Calu3 (cell line): ENCODE data around the gene ANKRD60. TPM values are rescaled to one million over a fixed set of nuclear protein-coding genes. Genes with fewer than 3 reads are reported as not detected.

Experiments used
- BruUV-seq: library from RNA; stranded (reverse); fragments of 400-500 nt; replicated peaks from 2 replicates; lab custom pipeline; 2021; lab: Mats Ljungman, UMichigan
- CTCF ChIA-PET: fragments of 300-600 bp; sonication (Branson Sonifier 250); formaldehyde crosslinking; loops from one replicate; lab custom pipeline; 2022; ENCODE audit warnings: antibody characterized with exemption; lab: Charles Lee
- DNase-seq: peaks from one replicate; pipeline ENCODE4 v3.0.0; 2022
- H3K27ac Mint-ChIP-seq: one replicate; pipeline ENCODE4 v1.8.0; 2022; ENCODE audit warnings: mixed read lengths; ENCODE audit not compliant: unreplicated experiment
- H3K27me3 Mint-ChIP-seq: one replicate; pipeline ENCODE4 v1.8.0; 2022; ENCODE audit warnings: mixed read lengths; ENCODE audit not compliant: unreplicated experiment
- H3K36me3 Mint-ChIP-seq: one replicate; pipeline ENCODE4 v1.8.0; 2022; ENCODE audit warnings: mild to moderate bottlenecking, moderate library complexity, mixed read lengths; ENCODE audit not compliant: insufficient read depth, unreplicated experiment
- H3K4me1 Mint-ChIP-seq: one replicate; pipeline ENCODE4 v1.8.0; 2022; ENCODE audit warnings: mild to moderate bottlenecking, low read depth, mixed read lengths; ENCODE audit not compliant: unreplicated experiment
- H3K4me3 Mint-ChIP-seq: one replicate; pipeline ENCODE4 v1.8.0; 2022; ENCODE audit warnings: mild to moderate bottlenecking, low read depth, moderate library complexity, mixed read lengths; ENCODE audit not compliant: unreplicated experiment
- H3K9me3 Mint-ChIP-seq: one replicate; pipeline ENCODE4 v1.8.0; 2022; ENCODE audit warnings: low read depth, mixed read lengths; ENCODE audit not compliant: unreplicated experiment
- CTCF ChIP-seq: fragments of 200-600 bp; IDR thresholded peaks from one replicate; pipeline ENCODE4 v1.8.0; 2022; ENCODE audit warnings: antibody characterized with exemption; ENCODE audit not compliant: unreplicated experiment
- intact Hi-C: fragments of 100-400 bp; cut with micrococcal nuclease; formaldehyde crosslinking; loops from one replicate; pipeline ENCODE4 v1.10.0; 2022; ENCODE audit not compliant: unreplicated experiment
- total RNA-seq: library from RNA; stranded (reverse); gene quantifications from 2 replicates; pipeline ENCODE4 v1.2.3, GENCODE V29; 2022

The ANKRD60 gene
- total RNA-seq, 1 experiment from 2014 or later: not detected

GRCh38 chr20:58169450-58169849, 59.0 kb downstream of the ANKRD60 start:
- Mint-ChIP-seq H3K27ac (no peak overlapping the region), H3K36me3 (no peaks in the 10 kb centered on the region), H3K9me3 (peaks cover under 1% of the 10 kb centered on the region), H3K27me3 (no peaks in the 10 kb centered on the region), H3K4me3 (no peak overlapping the region), H3K4me1 (no peaks in the 10 kb centered on the region)
- no peak for TF ChIP-seq CTCF
- CTCF ChIA-PET: interaction anchor here (1.1 kb wide), 1 partner anchor 57 kb away, joined by 5 read pairs; no protein-coding TSS in a partner anchor
- no peak for DNase-seq
- BruUV-seq: no TSS peak
- intact Hi-C loops: no loop called here

- CTCF ChIA-PET: interaction anchor here (1.1 kb wide), 1 partner anchor 57 kb away, joined by 5 read pairs; no protein-coding TSS in a partner anchor
- Mint-ChIP-seq H3K27ac (no peak overlapping the region), H3K9me3 (peaks cover 4% of the 10 kb centered on the region), H3K36me3 (no peaks in the 10 kb centered on the region), H3K4me1 (no peaks in the 10 kb centered on the region), H3K27me3 (no peaks in the 10 kb centered on the region), H3K4me3 (no peak overlapping the region)
- BruUV-seq: no TSS peak
- no peak for DNase-seq
- intact Hi-C loops: no loop called here
- TF ChIP-seq CTCF: no peak
Observed at GRCh38 chr20:58168843-58169242, 59.6 kb downstream of the ANKRD60 start.

- Mint-ChIP-seq H3K4me3 (no peak overlapping the region), H3K36me3 (no peaks in the 10 kb centered on the region), H3K27me3 (no peaks in the 10 kb centered on the region), H3K4me1 (no peaks in the 10 kb centered on the region), H3K9me3 (peaks cover 4% of the 10 kb centered on the region), H3K27ac (no peak overlapping the region)
- BruUV-seq: no TSS peak
- no peak for DNase-seq
- intact Hi-C loops: no loop called here
- CTCF ChIA-PET: interaction anchor here (0.5 to 0.6 kb wide), 2 partner anchors 88 to 755 kb away, joined by 5 to 7 read pairs; no protein-coding TSS in a partner anchor
- no peak for TF ChIP-seq CTCF
Observed at GRCh38 chr20:58167759-58168158, 60.7 kb downstream of the ANKRD60 start.

Other genes with a start within 250 kb of the ANKRD60 start
- 28.9 and 29.0 TPM in 2 replicates for gene RAB22A, start 81.1 kb upstream of the ANKRD60 start, total RNA-seq
- gene VAPB, start 160.6 kb upstream of the ANKRD60 start, total RNA-seq: 82.4 and 92.7 TPM in 2 replicates